ENCODE results near the gene RRP12.

The RRP12 gene

DNA sequence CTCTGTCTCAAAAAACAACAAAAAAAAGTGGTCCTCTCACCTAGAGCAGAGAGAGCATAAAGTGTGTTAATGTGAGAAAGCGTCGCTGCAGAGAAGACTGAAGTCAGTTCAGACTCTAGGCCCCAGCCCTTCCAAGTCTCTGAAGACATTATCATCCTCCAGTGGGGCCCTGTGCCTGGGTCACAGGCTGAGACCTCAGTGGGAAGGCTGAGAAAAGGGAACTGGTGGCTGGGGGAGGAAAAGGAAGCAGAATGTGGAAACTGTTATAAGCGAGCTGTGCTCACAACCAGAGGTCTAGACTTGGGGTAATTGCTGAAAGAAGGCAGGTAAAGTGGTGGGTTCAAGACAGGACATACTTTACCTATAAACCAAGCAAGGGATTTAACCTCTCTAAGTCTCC is 4.9 kb upstream of the RRP12 start:
- no peak for DNase-seq

GRCh38 chr10:97404044-97404443 is 2.9 kb upstream of the RRP12 start:
- no peak for DNase-seq

DNA sequence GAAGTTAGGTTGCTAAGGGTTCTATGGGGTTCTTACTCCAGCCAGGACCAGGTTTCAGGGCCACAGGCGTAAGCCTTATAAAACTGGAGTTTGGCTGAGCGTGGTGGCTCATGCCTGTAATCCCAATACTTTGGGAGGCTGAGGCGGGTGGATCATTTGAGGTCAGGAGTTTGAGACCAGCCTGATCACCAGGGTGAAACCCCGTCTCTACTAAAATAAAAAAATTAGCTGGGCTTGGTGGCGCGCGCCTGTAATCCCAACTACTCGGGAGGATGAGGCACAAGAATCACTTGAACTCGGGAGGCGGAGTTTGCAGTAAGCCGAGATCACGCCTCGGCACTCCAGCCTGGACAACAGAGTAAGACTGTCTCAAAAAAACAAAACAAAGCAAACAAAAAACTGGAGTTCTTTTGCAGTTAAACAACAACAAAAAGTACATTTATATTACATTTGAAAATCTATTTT is 347 bp upstream of the RRP12 start:
- DNase-seq, result no peak

DNA sequence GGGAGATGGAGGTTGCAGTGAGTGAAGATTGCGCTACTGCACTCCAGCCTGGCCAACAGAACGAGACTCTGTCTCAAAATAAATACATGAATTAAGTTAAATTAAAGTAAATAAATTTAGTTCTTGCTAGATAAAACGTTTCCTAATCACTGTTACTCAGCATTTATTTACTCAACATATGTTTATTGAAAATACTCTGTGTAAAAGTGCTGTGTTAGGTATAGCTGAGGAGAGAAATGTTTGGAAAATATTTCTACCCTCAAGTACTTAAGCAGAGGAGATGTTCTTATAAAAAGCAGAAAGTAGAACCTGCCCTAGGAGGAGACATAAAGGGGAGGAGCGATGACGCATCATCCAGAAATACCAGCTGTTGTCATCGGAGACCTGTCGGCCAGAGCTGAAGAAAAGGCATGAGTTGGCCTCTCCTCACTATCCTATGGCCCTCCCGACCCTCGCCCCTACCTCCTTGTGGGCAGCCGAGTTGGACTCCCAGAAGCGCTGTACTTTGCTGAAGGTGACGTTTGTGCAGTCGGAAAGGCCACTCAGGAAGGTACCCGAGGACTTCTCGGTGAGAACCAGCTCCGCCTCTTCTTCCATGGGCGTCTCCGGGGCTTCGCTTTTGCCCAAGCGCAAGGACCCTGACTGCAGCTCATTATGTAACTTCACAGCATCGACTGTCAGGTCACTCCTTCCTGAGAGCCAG is 1.1 kb downstream of the RRP12 start:
- DNase-seq, result no peak

GRCh38 chr10:97396056-97396455 is 5.1 kb downstream of the RRP12 start:
- no peak for DNase-seq

DNA sequence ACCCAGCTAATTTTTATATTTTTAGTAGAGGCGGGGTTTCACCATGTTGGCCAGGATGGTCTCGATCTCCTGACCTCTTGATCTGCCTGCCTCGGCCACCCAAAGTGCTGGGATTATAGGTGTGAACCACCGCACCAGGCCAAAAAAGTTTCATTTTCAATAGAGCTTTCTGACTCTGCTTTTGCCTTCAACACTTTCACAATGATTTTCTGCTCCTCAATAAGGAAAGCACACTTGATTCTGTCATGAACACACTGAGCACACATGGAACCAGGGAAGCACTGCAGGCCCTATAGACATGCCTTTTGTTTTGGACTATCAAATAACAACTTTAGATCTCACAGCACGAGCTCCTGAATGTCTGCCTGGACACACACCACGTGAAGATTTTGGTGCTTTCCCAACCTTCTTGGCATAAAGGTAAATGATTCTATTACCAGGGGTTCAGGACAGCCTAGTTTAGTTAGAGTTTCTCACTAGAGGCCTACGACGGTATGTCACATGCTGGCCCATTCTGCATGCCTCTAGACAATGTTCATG is 8.0 kb downstream of the RRP12 start:
- DNase-seq, result no peak

DNA sequence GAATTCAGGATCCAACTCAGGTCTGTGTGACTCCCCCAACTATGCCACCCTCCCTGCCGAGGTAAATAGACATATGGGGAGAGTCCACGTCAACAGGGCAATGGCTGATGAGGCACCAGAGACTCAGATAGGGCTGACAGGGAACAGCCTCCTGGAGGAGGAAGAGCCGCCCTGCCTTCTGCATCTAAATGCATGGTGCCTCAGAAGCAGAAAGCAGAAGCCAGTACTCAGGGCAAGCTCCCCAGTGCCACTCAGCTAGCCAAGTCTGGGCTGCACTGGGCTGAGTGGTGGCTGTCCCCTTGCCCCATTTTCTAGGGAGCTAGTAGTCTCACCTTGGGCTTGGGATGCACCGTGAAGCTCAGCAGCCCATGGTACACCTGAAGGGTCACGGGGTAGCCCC is 11.0 kb downstream of the RRP12 start:
- no peak for DNase-seq

- no peak for DNase-seq
Measured at GRCh38 chr10:97388152-97388551, 13.0 kb downstream of the RRP12 start.

- DNase-seq, result no peak
Measured at GRCh38 chr10:97385565-97385964, 15.6 kb downstream of the RRP12 start.

DNA sequence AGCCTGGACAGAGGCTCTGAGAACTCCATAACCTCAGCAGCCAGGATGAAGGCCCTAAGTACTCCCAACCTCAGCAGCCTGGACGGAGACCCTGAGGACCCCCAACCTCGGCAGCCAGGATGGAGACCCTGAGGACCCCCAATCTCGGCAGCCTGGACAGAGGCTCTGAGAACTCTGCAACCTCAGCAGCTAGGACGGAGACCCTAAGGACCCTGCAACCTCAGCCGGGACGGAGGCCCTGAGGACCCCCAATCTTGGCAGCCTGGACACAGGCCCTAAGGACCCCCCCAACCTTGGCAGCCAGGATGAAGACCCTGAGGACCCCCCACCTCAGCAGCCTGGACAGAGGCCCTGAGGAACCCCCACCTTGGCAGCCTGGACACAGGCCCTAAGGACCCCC is 16.5 kb downstream of the RRP12 start:
- DNase-seq, result no peak

GRCh38 chr10:97384156-97384555 is 17.0 kb downstream of the RRP12 start:
- DNase-seq, result no peak

DNA sequence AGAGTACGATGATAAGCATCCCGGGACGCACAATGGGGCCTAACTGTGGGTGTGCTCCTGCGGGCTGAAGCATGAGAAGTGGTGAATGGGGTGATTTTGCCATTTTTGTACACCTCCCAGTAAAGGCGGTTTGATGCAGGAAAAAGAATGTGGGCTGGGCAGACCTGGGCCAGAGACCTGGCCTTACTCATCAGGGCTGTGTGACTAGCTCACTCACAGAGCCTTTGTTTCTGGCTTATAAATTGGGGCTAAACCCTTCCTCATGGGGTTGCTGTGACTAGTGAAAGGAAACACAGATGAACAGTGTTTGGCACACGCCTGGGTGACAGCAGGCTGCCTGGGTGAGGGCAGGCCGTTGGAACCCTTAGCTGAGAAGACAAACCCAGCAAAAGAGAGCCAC is 18.0 kb downstream of the RRP12 start:
- DNase-seq, result no peak

DNA sequence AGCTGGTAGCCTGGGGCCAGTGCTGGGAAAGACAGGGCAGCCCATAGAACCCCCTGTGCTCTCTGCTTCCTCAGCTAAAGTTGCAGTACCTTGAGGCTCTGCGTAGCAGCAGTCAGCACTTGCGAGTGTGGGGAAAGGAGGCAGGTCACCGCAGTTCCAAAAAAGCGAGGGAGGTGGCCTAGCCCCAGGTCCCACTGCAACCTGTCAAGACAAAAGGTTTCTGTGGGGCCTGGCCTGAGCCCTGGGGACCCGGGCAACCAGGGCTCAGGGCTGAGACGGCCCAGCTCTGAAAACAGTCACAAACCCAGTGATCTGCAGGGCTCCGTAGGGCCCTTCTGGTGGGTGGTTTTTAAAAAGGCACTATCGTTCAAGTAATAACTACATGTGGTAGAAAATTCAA is 19.5 kb downstream of the RRP12 start:
- no peak for DNase-seq

DNA sequence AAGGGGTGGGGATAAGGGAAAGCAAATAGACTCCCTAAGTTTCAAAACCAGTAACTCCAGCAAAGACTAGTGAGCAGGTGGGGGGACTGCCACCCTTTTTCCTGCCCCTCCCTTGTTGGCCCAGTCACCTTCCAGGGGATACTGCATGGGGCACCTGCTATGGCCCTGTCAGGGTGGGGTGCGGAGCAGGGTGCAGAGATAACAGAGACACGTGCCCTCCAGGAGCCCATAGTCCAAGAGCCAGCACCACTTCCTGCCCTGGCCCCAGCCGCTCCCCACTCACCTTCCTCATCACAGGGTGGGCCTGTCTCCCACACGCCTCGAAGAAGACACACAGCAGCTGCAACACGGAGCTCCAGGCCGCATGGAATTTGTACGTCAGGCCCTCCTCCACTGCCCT is 20.6 kb downstream of the RRP12 start:
- DNase-seq, result no peak

GRCh38 chr10:97378933-97379921 is 21.9 kb downstream of the RRP12 start:
- no peak for DNase-seq

DNA sequence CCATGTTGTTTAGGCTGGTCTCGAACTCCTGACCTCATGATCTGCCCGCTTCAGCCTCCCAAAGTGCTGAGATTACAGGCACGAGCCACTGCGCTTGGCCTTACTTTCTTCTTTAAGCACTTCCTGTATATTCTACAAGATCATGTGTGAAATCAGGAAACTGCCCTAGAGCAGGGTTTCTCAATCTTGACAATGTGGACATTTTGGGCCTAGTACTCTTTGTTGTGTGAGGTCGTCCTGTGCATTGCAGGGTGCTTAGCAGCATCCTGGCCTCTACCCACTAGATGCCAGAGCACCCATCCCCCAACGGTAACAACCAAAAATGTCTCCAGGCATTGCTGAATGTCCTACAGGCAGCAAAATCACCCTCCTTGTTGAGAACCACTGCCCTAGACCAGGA is 24.7 kb downstream of the RRP12 start:
- no peak for DNase-seq

DNA sequence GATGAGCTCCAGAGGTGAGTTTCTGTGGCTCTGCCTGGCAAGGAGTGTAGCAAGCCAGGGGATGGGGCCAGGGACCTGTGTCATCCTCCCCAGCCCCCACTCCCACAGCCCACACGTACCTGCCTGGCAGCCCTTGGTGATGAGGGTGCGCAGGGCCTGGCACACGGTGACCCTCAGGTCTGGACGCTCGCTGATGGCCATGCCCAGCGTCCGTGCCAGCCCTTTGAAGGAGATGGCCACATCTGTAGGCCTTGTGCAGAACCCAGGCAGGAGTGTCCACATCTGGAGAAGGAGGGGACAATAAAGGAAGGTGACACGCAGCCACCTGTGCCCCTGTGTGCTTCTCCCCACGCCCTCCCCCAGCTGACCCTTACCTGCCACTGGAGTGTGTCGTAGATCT is 27.7 kb downstream of the RRP12 start:
- no peak for DNase-seq

- no peak for DNase-seq
Measured at GRCh38 chr10:97372233-97372875, 28.8 kb downstream of the RRP12 start.

DNA sequence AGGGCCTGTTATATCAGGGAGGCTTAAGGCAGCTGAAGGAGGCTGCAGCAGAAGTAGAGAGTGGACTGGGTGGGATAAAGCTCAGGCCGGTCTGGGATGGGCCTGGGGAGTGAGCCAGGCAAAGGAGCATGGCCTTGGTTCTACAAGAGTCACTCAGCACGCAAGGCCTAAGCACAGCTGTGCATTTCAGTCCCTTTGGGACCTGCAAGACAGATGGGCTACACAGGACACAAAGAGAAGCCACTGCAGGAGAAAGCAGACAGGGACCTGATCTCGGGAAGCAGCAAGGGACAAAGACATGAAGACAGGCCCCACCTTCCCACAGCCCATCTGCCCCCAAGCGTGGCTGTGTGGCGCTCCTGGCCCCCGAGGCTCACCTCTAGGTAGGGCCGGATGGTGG is 29.4 kb downstream of the RRP12 start:
- DNase-seq, result no peak

DNA sequence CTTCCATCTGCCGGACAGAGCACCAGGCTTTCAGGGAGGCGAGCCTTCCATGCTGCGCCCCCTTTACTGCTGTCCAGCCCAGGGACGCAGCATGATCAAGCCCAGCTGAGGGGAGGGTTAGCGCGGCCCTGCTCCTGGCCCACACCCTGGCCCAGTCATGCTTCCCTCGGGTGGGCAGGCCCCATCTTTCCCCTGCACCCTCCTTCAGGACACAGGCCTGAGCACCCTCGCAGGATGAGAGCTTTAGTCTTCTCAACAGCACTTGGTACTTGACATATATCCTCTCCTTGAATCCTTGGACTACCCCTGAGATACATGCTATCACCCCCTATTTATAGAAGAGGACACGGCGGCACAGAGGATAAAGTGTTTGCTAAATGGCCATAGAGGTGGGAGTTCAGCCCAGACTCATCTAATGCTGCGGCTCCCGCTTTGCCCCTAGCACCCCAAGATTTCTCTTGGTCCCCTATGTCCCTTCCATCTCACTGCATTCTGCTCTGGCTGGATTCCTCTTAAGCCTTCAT is 34.0 kb downstream of the RRP12 start:
- DNase-seq, result no peak

- DNase-seq, result no peak
Measured at GRCh38 chr10:97366572-97366971, 34.6 kb downstream of the RRP12 start.

DNA sequence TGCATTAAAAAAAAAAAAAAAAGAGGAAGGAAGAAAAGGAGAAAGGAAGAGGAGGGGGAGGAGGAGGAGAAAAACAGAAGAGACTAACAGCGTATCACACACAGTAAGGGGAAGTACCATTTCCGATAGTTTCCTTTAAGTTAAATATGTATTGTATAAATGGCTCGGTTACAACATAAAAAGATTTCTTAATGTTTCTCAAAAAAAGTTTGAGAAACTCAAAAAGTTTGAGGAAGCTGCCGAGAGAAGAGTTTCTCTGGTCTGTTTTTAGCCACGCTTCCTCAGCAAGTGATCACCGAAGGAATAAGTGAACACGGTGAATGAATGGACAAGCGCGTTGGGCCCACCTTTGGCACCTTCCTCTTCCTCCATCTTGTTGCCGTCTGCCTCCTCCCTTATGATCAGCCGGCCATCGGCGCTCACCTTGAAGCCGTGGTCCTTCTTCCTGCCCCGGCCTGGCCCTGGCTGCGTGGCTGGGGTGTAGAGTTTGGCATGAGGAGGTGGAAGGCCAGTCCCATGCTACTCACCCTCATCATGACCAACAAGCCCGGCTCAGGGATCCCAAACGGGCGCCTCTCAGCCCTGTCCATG is 35.3 kb downstream of the RRP12 start:
- DNase-seq, result no peak

- DNase-seq, result no peak
Measured at GRCh38 chr10:97363071-97363470, 38.1 kb downstream of the RRP12 start.
